NCI-H2081 treated with DMSO at 0.1 percent for 48 hours (cell line): ENCODE results near the gene THOC6.

Experiments used
- DNase-seq: peaks from one replicate; lab custom pipeline; 2025; lab: John Stamatoyannopoulos, UW

Gene THOC6

GRCh38 chr16:2991566-2992261, 32.1 kb upstream of the THOC6 start:
- no peak for DNase-seq

- no peak for DNase-seq
Observed at GRCh38 chr16:2992383-2993081, 31.3 kb upstream of the THOC6 start.

- no peak for DNase-seq
Observed at GRCh38 chr16:2996298-2996697, 27.5 kb upstream of the THOC6 start.

GRCh38 chr16:2999929-3000328, 23.9 kb upstream of the THOC6 start:
- no peak for DNase-seq

- DNase-seq: no peak
Observed at GRCh38 chr16:3000540-3000939, 23.3 kb upstream of the THOC6 start.

GRCh38 chr16:3001316-3001715, 22.5 kb upstream of the THOC6 start:
- DNase-seq: no peak

GRCh38 chr16:3003582-3004270, 20.1 kb upstream of the THOC6 start:
- DNase-seq: peak; percentile 97

GRCh38 chr16:3004319-3004718, 19.5 kb upstream of the THOC6 start:
- no peak for DNase-seq

GRCh38 chr16:3004781-3005284, 19.0 kb upstream of the THOC6 start:
- DNase-seq: no peak

GRCh38 chr16:3007059-3007956, 16.5 kb upstream of the THOC6 start:
- no peak for DNase-seq

GRCh38 chr16:3007957-3008689, 15.7 kb upstream of the THOC6 start:
- DNase-seq: no peak

- DNase-seq: no peak
Observed at GRCh38 chr16:3008690-3009037, 15.2 kb upstream of the THOC6 start.

GRCh38 chr16:3009568-3010390, 14.1 kb upstream of the THOC6 start:
- DNase-seq: no peak

GRCh38 chr16:3010510-3010909, 13.3 kb upstream of the THOC6 start:
- DNase-seq: no peak

GRCh38 chr16:3012246-3012645, 11.6 kb upstream of the THOC6 start:
- DNase-seq: no peak

GRCh38 chr16:3012828-3013420, 10.9 kb upstream of the THOC6 start, which contains the start of gene CLDN9:
Gene CLDN9 (plus strand): TSS chr16:3012923. CDS start chr16:3013363, 440 bp downstream.
- DNase-seq: no peak

GRCh38 chr16:3013491-3013951, 10.3 kb upstream of the THOC6 start:
- no peak for DNase-seq

GRCh38 chr16:3013998-3014690, 9.7 kb upstream of the THOC6 start:
- no peak for DNase-seq

- no peak for DNase-seq
Observed at GRCh38 chr16:3014971-3015370, 8.9 kb upstream of the THOC6 start.
